ENCODE measurements around the gene TMEM79. TPM values are rescaled to one million over a fixed set of nuclear protein-coding genes. Genes with fewer than 3 reads are reported as not detected.
A peak's percentile ranks its signal among the peaks of the same experiment; 100 is the strongest.

Gene TMEM79
- polyA plus RNA-seq, 1 of the 3 experiments (the other 2 are of a cell fraction) = 4.5 TPM

GRCh38 chr1:156263288-156263655, 20.9 kb upstream of the TMEM79 start (continued):
- TF ChIP-seq USF2 (IDR thresholded peaks at IDR 0.05; ENCODE audit: borderline replicate concordance, low read depth, low read length) (no peak), CTCF (IDR thresholded peaks at IDR 0.05) (no peak), MAX (IDR thresholded peaks at IDR 0.05; ENCODE audit: low read depth) (no peak), CHD2 (IDR thresholded peaks at IDR 0.05; ENCODE audit: low read length, partially characterized antibody) (no peak)

GRCh38 chr1:156266051-156266450, 18.1 kb upstream of the TMEM79 start:
- CTCF ChIA-PET = no interaction called here
- peaks cover 13% of the 10 kb centered on the region; the same call in 1 of the 2 replicates for H4K20me1 ChIP-seq (ENCODE audit: insufficient read depth)
- POLR2A ChIA-PET = no interaction called here
- no peaks in the 10 kb centered on the region for H3K9me3 ChIP-seq
- peaks cover 64 to 70% of the 10 kb centered on the region in 2 experiments for H3K36me3 ChIP-seq (replicated peaks in 1 of 2; ENCODE audit: control insufficient read depth in 1 of 2, insufficient read depth in 2 of 2, low read length in 1 of 2)
- no peak overlapping the region for H3K4me2 ChIP-seq
- no peaks in the 10 kb centered on the region for H3K27me3 ChIP-seq (ENCODE audit: insufficient read depth)
- no peak overlapping the region for H3K4me3 ChIP-seq (ENCODE audit: low read depth in 2 of 2, low read length in 1 of 2)
- WGBS (ENCODE audit: low lambda C conversion rate) = 99% methylated on average over 11 of the region's 13 CpGs
- no peak for DNase-seq
- no peak overlapping the region for H3K9ac ChIP-seq
- TF ChIP-seq CHD2 (IDR thresholded peaks at IDR 0.05; ENCODE audit: low read length, partially characterized antibody) (no peak), TEAD4 (IDR thresholded peaks at IDR 0.05; ENCODE audit: borderline replicate concordance, insufficient read depth) (no peak), MXI1 (IDR thresholded peaks at IDR 0.05; ENCODE audit: low read depth, low read length) (no peak)
- H3K27ac ChIP-seq (ENCODE audit: low read depth in 2 of 2, low read length in 1 of 2) = no peak overlapping the region
- peaks cover 6% of the 10 kb centered on the region; the same call in 1 of the 2 replicates for H3K79me2 ChIP-seq (ENCODE audit: insufficient read depth)
- peaks cover 0 to 11% of the 10 kb centered on the region in 2 experiments; a peak in 2 of 4 replicates for H3K4me1 ChIP-seq (ENCODE audit: control insufficient read depth in 1 of 2, insufficient read depth in 2 of 2, low read depth in 1 of 2, low read length in 1 of 2)
- peaks cover 34% of the 10 kb centered on the region for H3F3A ChIP-seq (replicated peaks; ENCODE audit: insufficient read depth)
- no peaks in the 10 kb centered on the region for H3K9me2 ChIP-seq
- H2AFZ ChIP-seq (ENCODE audit: low read depth) = no peak overlapping the region

GRCh38 chr1:156268336-156268735, 15.8 kb upstream of the TMEM79 start:
- CTCF ChIA-PET = interaction anchor here (1.1 kb wide), 1 partner anchor 11 kb away, joined by 4 read pairs; no protein-coding TSS in a partner anchor
- Histone ChIP-seq H3K27me3 (ENCODE audit: insufficient read depth) (no peaks in the 10 kb centered on the region), H3K36me3 (replicated peaks in 1 of 2; ENCODE audit: control insufficient read depth in 1 of 2, insufficient read depth in 2 of 2, low read length in 1 of 2) (peaks cover 61 to 73% of the 10 kb centered on the region in 2 experiments), H3K9me2 (no peaks in the 10 kb centered on the region), H3K27ac (ENCODE audit: low read depth in 2 of 2, low read length in 1 of 2) (no peak overlapping the region), H3F3A (replicated peaks; ENCODE audit: insufficient read depth) (peaks cover 23% of the 10 kb centered on the region), H3K4me3 (ENCODE audit: low read depth in 2 of 2, low read length in 1 of 2) (no peak overlapping the region), H4K20me1 (ENCODE audit: insufficient read depth) (peaks cover 5% of the 10 kb centered on the region; the same call in 1 of the 2 replicates), H2AFZ (ENCODE audit: low read depth) (no peak overlapping the region), H3K9me3 (no peaks in the 10 kb centered on the region), H3K79me2 (ENCODE audit: insufficient read depth) (no peaks in the 10 kb centered on the region), H3K4me1 (ENCODE audit: control insufficient read depth in 1 of 2, insufficient read depth in 2 of 2, low read depth in 1 of 2, low read length in 1 of 2) (peaks cover 0 to 3% of the 10 kb centered on the region in 2 experiments; a peak in 2 of 4 replicates), H3K4me2 (no peak overlapping the region), H3K9ac (no peak overlapping the region)
- TF ChIP-seq JUND (IDR thresholded peaks at IDR 0.05) (peak; percentile 29; the same call in 1 of the 2 replicates), RXRA (IDR thresholded peaks at IDR 0.05; ENCODE audit: borderline replicate concordance, low read depth) (no peak)
- no peak for DNase-seq
- 57% methylated on average over 4 of the region's 4 CpGs for WGBS (ENCODE audit: low lambda C conversion rate)
- POLR2A ChIA-PET = interaction anchor here (1.2 kb wide), 1 partner anchor 14 kb away, joined by 3 read pairs; the partner anchor contains the start of gene SMG5
